Body of pancreas (tissue), 4 donors: ENCODE measurements around the gene PPP4R2. TPM values are rescaled to one million over a fixed set of nuclear protein-coding genes. Genes with fewer than 3 reads are reported as not detected.

Experiments used
- ATAC-seq: fragments of 150-250 bp; one replicate; pipeline ENCODE4 v1.9.1; 2016
- DNase-seq, 4 donors: peaks; one replicate each; pipeline ENCODE4 v3.0.0-alpha.2; 2019
- H3K27ac ChIP-seq, 4 donors: fragments of 200-600 bp; sonication (generic); 1 replicate in 3 of 4; 2 replicates in 1 of 4; pipeline versions ENCODE4 v1.5.1 to v1.6.1; 2016 to 2019; ENCODE audit warnings: mild to moderate bottlenecking in 1 of 4, mixed read lengths in 1 of 4, moderate library complexity in 1 of 4
- H3K27me3 ChIP-seq, 2 donors: fragments of 200-600 bp; sonication (generic); one replicate each; pipeline ENCODE4 v1.6.0; 2016; ENCODE audit warnings: mild to moderate bottlenecking in 1 of 2
- H3K36me3 ChIP-seq, 2 donors: fragments of 200-600 bp; sonication (generic); replicated peaks in 1 of 2; 2 replicates each; pipeline ENCODE4 v1.5.1; 2016; ENCODE audit warnings: low read depth in 2 of 2; ENCODE audit not compliant: insufficient read depth in 1 of 2
- H3K4me1 ChIP-seq: fragments of 200-600 bp; sonication (generic); one replicate; pipeline ENCODE4 v1.6.0; 2016
- H3K4me3 ChIP-seq, 2 donors: fragments of 200-600 bp; sonication (generic); 1 replicate in 1 of 2; 2 replicates in 1 of 2; pipeline ENCODE4 v1.5.1; 2016 to 2019
- H3K9me3 ChIP-seq, 3 donors: fragments of 200-600 bp; sonication (generic); 1 replicate in 2 of 3; 2 replicates in 1 of 3; pipeline ENCODE4 v1.5.1; 2016
- CTCF ChIP-seq, 7 experiments: fragments of 450-650 bp in 4 of 7; fragments of 200-600 bp in 3 of 7; sonication (generic) in 3 of 7; IDR thresholded peaks; one replicate each; pipeline ENCODE4 v1.5.1; 2016 to 2019; ENCODE audit warnings: antibody characterized with exemption in 7 of 7
- POLR2A ChIP-seq, 3 donors: fragments of 450-650 bp; IDR thresholded peaks; one replicate each; pipeline ENCODE4 v1.6.1; 2016; ENCODE audit warnings: antibody characterized with exemption in 3 of 3, mild to moderate bottlenecking in 2 of 3
- WGBS, 2 donors: methylation state at CpG; one replicate each; pipeline ENCODE4 v1.1.5; 2017; 5-methylcytosine and 5-hydroxymethylcytosine counted together
- intact Hi-C: fragments of 100-400 bp; cut with DNase I; formaldehyde crosslinking; loops from one replicate; pipeline ENCODE4 v1.15.1; 2023
- total RNA-seq, 2 donors: library from RNA; depleted of rRNA; stranded (reverse); fragments of >200 nt; gene quantifications; one replicate each; pipeline ENCODE4 v1.1.0, GENCODE V29; 2016

The PPP4R2 gene
- total RNA-seq, 2 donors from 2014 or later = 21.5 to 28.0 TPM

DNA sequence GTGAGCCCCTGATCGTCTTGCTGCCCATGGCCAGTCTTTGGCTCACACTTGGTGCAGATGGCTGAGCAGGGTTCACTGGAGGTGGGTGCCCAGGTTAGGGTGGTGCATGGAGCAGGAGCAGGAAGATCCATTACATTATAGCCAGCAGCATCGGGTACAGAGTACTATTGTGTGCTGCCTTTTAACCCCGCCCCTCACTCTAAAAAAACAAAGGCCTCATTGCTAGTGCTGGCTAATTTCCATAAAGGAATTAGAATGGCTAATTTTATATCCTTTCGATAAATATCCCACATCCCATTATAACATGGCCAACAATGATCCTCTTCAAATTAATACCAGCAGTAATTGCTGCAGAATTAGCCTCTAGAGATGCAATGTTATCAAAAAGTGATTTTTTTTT lies 45.8 kb upstream of the PPP4R2 start:
- no peaks in the 10 kb centered on the region for H3K36me3 ChIP-seq
- ATAC-seq (no peak), DNase-seq (no peak)
- H3K27me3 ChIP-seq = no peaks in the 10 kb centered on the region
- H3K4me1 ChIP-seq = no peaks in the 10 kb centered on the region
- H3K4me3 ChIP-seq = no peak overlapping the region
- TF ChIP-seq CTCF (IDR thresholded peaks at IDR 0.05) (no peak), POLR2A (IDR thresholded peaks at IDR 0.05) (no peak)
- intact Hi-C loops = no loop called here
- 69 to 82% methylated on average over 4 of the region's 4 CpGs for WGBS, 2 donors
- H3K9me3 ChIP-seq = no peaks in the 10 kb centered on the region
- no peak overlapping the region for H3K27ac ChIP-seq

GRCh38 chr3:72951259-72951722 lies 45.3 kb upstream of the PPP4R2 start:
- no peaks in the 10 kb centered on the region for H3K9me3 ChIP-seq
- H3K36me3 ChIP-seq = no peaks in the 10 kb centered on the region
- no peak overlapping the region for H3K4me3 ChIP-seq
- no peaks in the 10 kb centered on the region for H3K4me1 ChIP-seq
- intact Hi-C loops = no loop called here
- no peaks in the 10 kb centered on the region for H3K27me3 ChIP-seq
- TF ChIP-seq CTCF (IDR thresholded peaks at IDR 0.05) (no peak), POLR2A (IDR thresholded peaks at IDR 0.05) (no peak)
- ATAC-seq = no peak
- H3K27ac ChIP-seq = no peak overlapping the region
- no peak for DNase-seq
- 72 to 91% methylated on average over 6 of the region's 6 CpGs for WGBS, 2 donors

GRCh38 chr3:72953325-72953956 lies 43.2 kb upstream of the PPP4R2 start:
- DNase-seq (no peak), ATAC-seq (no peak)
- Histone ChIP-seq H3K4me1 (peaks cover 9% of the 10 kb centered on the region), H3K27me3 (no peaks in the 10 kb centered on the region), H3K9me3 (no peaks in the 10 kb centered on the region), H3K36me3 (no peaks in the 10 kb centered on the region), H3K27ac (no peak overlapping the region), H3K4me3 (no peak overlapping the region)
- TF ChIP-seq POLR2A (IDR thresholded peaks at IDR 0.05) = no peak
- TF ChIP-seq CTCF (IDR thresholded peaks at IDR 0.05) = no peak
- intact Hi-C loops = no loop called here
- 80 to 81% methylated on average over 7 of the region's 7 CpGs for WGBS, 2 donors

GRCh38 chr3:72957297-72957696 lies 39.3 kb upstream of the PPP4R2 start:
- Histone ChIP-seq H3K4me3 (no peak overlapping the region), H3K9me3 (no peaks in the 10 kb centered on the region), H3K4me1 (peaks cover 27% of the 10 kb centered on the region), H3K27me3 (no peaks in the 10 kb centered on the region), H3K27ac (peak overlapping the region in 3 of 4 donors; percentile 45 to 67 (median 61)), H3K36me3 (no peaks in the 10 kb centered on the region)
- DNase-seq = peak; percentile 45 to 71 (median 52)
- TF ChIP-seq POLR2A (IDR thresholded peaks at IDR 0.05) = peak in 1 of 3 donors; percentile 8
- TF ChIP-seq CTCF (IDR thresholded peaks at IDR 0.05) = no peak
- intact Hi-C loops = no loop called here
- ATAC-seq = peak; percentile 94
- WGBS, 2 donors = 56 to 63% methylated on average over 8 of the region's 8 CpGs

GRCh38 chr3:72959336-72959735 lies 37.3 kb upstream of the PPP4R2 start:
- ATAC-seq = no peak
- Histone ChIP-seq H3K9me3 (no peaks in the 10 kb centered on the region), H3K27me3 (no peaks in the 10 kb centered on the region), H3K4me3 (no peak overlapping the region), H3K27ac (no peak overlapping the region), H3K4me1 (peaks cover 27% of the 10 kb centered on the region), H3K36me3 (no peaks in the 10 kb centered on the region)
- intact Hi-C loops = no loop called here
- no peak for DNase-seq
- 88 to 92% methylated on average over 5 of the region's 5 CpGs for WGBS, 2 donors
- no peak for TF ChIP-seq POLR2A (IDR thresholded peaks at IDR 0.05)
